ENCODE data around the gene CHD6.

Gene CHD6

GRCh38 chr20:41408156-41408794 lies 209.9 kb downstream of the CHD6 start:
- TF ChIP-seq EGR1 (IDR thresholded peaks at IDR 0.05) (no peak), TEAD4 (IDR thresholded peaks at IDR 0.05) (no peak), NFIC (IDR thresholded peaks at IDR 0.05) (no peak), TCF12 (IDR thresholded peaks at IDR 0.05; ENCODE audit: low read depth) (no peak), CEBPB (IDR thresholded peaks at IDR 0.05) (no peak), EP300 (IDR thresholded peaks at IDR 0.05; ENCODE audit: borderline replicate concordance) (no peak), FOXM1 (IDR thresholded peaks at IDR 0.05; ENCODE audit: borderline replicate concordance, low read depth) (no peak)

GRCh38 chr20:41407607-41408006 lies 210.6 kb downstream of the CHD6 start:
- no peak for TF ChIP-seq EGR1 (IDR thresholded peaks at IDR 0.05)
- TF ChIP-seq MAX (IDR thresholded peaks at IDR 0.05) = no peak
- TF ChIP-seq FOXM1 (IDR thresholded peaks at IDR 0.05; ENCODE audit: borderline replicate concordance, low read depth) = no peak
- no peak for TF ChIP-seq ZBTB7A (IDR thresholded peaks at IDR 0.05; ENCODE audit: low read depth)
- no peak for TF ChIP-seq REST (IDR thresholded peaks at IDR 0.05; ENCODE audit: low read depth)
- TF ChIP-seq NFIC (IDR thresholded peaks at IDR 0.05) = no peak
- no peak for TF ChIP-seq TAF1 (IDR thresholded peaks at IDR 0.05; ENCODE audit: low read depth)
- TF ChIP-seq TCF12 (IDR thresholded peaks at IDR 0.05; ENCODE audit: low read depth) = no peak
- TF ChIP-seq RAD21 (IDR thresholded peaks at IDR 0.05; ENCODE audit: low read depth) = no peak
- TF ChIP-seq YY1 (IDR thresholded peaks at IDR 0.05; ENCODE audit: low read depth) = no peak

- no peak for TF ChIP-seq RAD21 (IDR thresholded peaks at IDR 0.05; ENCODE audit: low read depth)
- no peak for TF ChIP-seq CREB1 (IDR thresholded peaks at IDR 0.05; ENCODE audit: low read depth)
- no peak for TF ChIP-seq YY1 (IDR thresholded peaks at IDR 0.05; ENCODE audit: low read depth)
- TF ChIP-seq TCF12 (IDR thresholded peaks at IDR 0.05; ENCODE audit: low read depth) = no peak
- TF ChIP-seq ZBTB7A (IDR thresholded peaks at IDR 0.05; ENCODE audit: low read depth) = no peak
- no peak for TF ChIP-seq MAX (IDR thresholded peaks at IDR 0.05)
Measured at GRCh38 chr20:41406896-41407444, 211.2 kb downstream of the CHD6 start.

GRCh38 chr20:41406353-41406752 lies 211.8 kb downstream of the CHD6 start:
- no peak for TF ChIP-seq CEBPB (IDR thresholded peaks at IDR 0.05)
- TF ChIP-seq USF1 (IDR thresholded peaks at IDR 0.05) = no peak
- no peak for TF ChIP-seq REST (IDR thresholded peaks at IDR 0.05; ENCODE audit: low read depth)

GRCh38 chr20:41405436-41405835 lies 212.7 kb downstream of the CHD6 start:
- TF ChIP-seq EP300 (IDR thresholded peaks at IDR 0.05; ENCODE audit: borderline replicate concordance) = no peak
- TF ChIP-seq REST (IDR thresholded peaks at IDR 0.05; ENCODE audit: low read depth) = no peak
- no peak for TF ChIP-seq ZBTB7A (IDR thresholded peaks at IDR 0.05; ENCODE audit: low read depth)
- TF ChIP-seq TEAD4 (IDR thresholded peaks at IDR 0.05) = no peak
- no peak for TF ChIP-seq NFIC (IDR thresholded peaks at IDR 0.05)
- no peak for TF ChIP-seq USF1 (IDR thresholded peaks at IDR 0.05)
- no peak for TF ChIP-seq FOXM1 (IDR thresholded peaks at IDR 0.05; ENCODE audit: borderline replicate concordance, low read depth)
- no peak for TF ChIP-seq RAD21 (IDR thresholded peaks at IDR 0.05; ENCODE audit: low read depth)
- TF ChIP-seq CREB1 (IDR thresholded peaks at IDR 0.05; ENCODE audit: low read depth) = no peak
- no peak for TF ChIP-seq TCF12 (IDR thresholded peaks at IDR 0.05; ENCODE audit: low read depth)
- no peak for TF ChIP-seq YY1 (IDR thresholded peaks at IDR 0.05; ENCODE audit: low read depth)
- TF ChIP-seq EGR1 (IDR thresholded peaks at IDR 0.05) = no peak
- TF ChIP-seq TAF1 (IDR thresholded peaks at IDR 0.05; ENCODE audit: low read depth) = no peak
- no peak for TF ChIP-seq MAX (IDR thresholded peaks at IDR 0.05)
- TF ChIP-seq CEBPB (IDR thresholded peaks at IDR 0.05) = no peak

Data from Ishikawa (cell line).